ENCODE results near the gene OTOP1.
"Not testable (repeated sequence)": the region's sequence is repeated elsewhere in the genome, so short reads cannot be mapped to it uniquely, and the experiment has no call there.

Gene OTOP1

GRCh38 chr4:4217113-4217512 lies 9.6 kb downstream of the OTOP1 start:
- no peak overlapping the region for H3K27ac ChIP-seq
- H2AFZ ChIP-seq, result no peak overlapping the region
- TF ChIP-seq, protein P1, sequence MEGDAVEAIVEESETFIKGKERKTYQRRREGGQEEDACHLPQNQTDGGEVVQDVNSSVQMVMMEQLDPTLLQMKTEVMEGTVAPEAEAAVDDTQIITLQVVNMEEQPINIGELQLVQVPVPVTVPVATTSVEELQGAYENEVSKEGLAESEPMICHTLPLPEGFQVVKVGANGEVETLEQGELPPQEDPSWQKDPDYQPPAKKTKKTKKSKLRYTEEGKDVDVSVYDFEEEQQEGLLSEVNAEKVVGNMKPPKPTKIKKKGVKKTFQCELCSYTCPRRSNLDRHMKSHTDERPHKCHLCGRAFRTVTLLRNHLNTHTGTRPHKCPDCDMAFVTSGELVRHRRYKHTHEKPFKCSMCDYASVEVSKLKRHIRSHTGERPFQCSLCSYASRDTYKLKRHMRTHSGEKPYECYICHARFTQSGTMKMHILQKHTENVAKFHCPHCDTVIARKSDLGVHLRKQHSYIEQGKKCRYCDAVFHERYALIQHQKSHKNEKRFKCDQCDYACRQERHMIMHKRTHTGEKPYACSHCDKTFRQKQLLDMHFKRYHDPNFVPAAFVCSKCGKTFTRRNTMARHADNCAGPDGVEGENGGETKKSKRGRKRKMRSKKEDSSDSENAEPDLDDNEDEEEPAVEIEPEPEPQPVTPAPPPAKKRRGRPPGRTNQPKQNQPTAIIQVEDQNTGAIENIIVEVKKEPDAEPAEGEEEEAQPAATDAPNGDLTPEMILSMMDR (IDR thresholded peaks at IDR 0.05), result no peak
- H3K79me2 ChIP-seq, result no peaks in the 10 kb centered on the region
- no peaks in the 10 kb centered on the region for H3K9me3 ChIP-seq (ENCODE audit: control insufficient read depth, low read length)
- H3K4me1 ChIP-seq, result no peaks in the 10 kb centered on the region
- H3K9ac ChIP-seq, result no peak overlapping the region
- H3K4me2 ChIP-seq (ENCODE audit: low read length), result no peak overlapping the region
- no peaks in the 10 kb centered on the region for H3K27me3 ChIP-seq (ENCODE audit: control insufficient read depth, insufficient read depth, low read length)
- no peak overlapping the region for H3K4me3 ChIP-seq (ENCODE audit: low read depth, low read length)
- no peaks in the 10 kb centered on the region for H3K36me3 ChIP-seq (ENCODE audit: control insufficient read depth, insufficient read depth, low read length)

DNA sequence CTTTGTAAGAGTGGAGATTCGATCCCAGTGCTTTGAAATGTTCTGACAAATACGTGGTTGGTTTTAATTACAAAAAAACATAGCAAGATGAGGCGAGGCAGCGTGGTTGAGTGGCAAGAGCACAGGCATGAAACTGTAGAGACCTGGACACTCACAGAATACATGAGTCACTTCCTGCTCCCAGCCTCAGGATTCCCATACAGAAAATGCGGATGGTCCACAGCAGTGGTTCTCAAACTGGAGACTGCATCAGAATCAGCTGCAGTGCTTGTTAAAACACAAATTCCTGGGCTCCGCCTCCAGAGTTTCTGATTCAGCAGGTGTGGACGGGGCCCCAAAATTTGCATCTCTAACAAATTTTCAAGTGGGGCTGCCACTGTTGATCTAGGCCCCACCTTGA lies 10.1 kb downstream of the OTOP1 start:
- TF ChIP-seq, protein P1 (IDR thresholded peaks at IDR 0.05), result no peak

DNA sequence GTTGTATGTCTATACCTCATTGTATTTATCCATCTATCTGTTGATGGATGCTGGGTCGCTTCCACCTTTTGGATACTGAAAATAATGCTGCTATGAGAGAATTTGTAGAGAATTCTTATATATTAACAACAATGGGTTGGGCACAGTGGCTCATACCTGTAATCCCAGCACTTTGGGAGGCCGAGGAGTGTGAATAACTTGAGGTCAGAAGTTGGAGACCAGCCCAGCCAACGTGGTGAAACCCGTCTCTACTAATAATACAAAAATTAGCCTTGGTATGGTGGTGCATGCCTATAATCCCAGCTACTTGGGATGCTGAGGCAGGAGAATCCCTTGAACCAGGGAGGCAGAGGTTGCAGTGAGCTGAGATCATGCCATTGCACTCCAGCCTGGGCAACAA lies 13.1 kb downstream of the OTOP1 start:
- not testable (repeated sequence) for H2AFZ ChIP-seq; H3K27me3 ChIP-seq (ENCODE audit: control insufficient read depth, insufficient read depth, low read length); H3K4me1 ChIP-seq; H3K79me2 ChIP-seq; H3K4me3 ChIP-seq (ENCODE audit: low read depth, low read length); H3K27ac ChIP-seq; H3K36me3 ChIP-seq (ENCODE audit: control insufficient read depth, insufficient read depth, low read length); H3K9me3 ChIP-seq (ENCODE audit: control insufficient read depth, low read length); H3K9ac ChIP-seq; H3K4me2 ChIP-seq (ENCODE audit: low read length)

More for the DNA sequence above, 10.1 kb downstream of the OTOP1 start:
- no peak overlapping the region for H3K27ac ChIP-seq
- H3K9me3 ChIP-seq (ENCODE audit: control insufficient read depth, low read length), result no peaks in the 10 kb centered on the region
- no peak overlapping the region for H3K4me2 ChIP-seq (ENCODE audit: low read length)
- no peaks in the 10 kb centered on the region for H3K27me3 ChIP-seq (ENCODE audit: control insufficient read depth, insufficient read depth, low read length)
- H3K4me1 ChIP-seq, result no peaks in the 10 kb centered on the region
- no peaks in the 10 kb centered on the region for H3K79me2 ChIP-seq
- no peak overlapping the region for H3K9ac ChIP-seq
- H3K36me3 ChIP-seq (ENCODE audit: control insufficient read depth, insufficient read depth, low read length), result no peaks in the 10 kb centered on the region
- no peak overlapping the region for H3K4me3 ChIP-seq (ENCODE audit: low read depth, low read length)
- no peak overlapping the region for H2AFZ ChIP-seq

DNA sequence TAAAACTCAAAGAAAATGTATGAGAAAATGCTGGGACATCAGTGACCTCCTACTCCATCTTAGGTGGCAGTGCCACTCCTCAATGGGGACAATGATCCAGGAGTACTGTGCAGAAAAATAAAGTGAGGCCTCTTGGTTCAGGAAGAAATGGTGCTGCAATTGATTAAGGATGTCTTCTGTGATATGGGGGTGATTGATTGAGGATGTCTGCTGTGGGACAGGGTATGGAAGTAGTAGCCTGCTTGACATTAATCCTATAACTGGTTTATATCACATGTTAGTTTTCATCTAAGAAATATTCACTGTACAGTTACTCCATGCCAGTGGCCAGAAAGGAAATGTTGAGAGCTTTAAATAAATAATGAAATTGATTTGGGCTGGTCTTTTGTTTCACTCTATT lies 20.5 kb downstream of the OTOP1 start:
- H3K4me1 ChIP-seq, result no peaks in the 10 kb centered on the region
- no peaks in the 10 kb centered on the region for H3K36me3 ChIP-seq (ENCODE audit: control insufficient read depth, insufficient read depth, low read length)
- no peaks in the 10 kb centered on the region for H3K79me2 ChIP-seq
- no peaks in the 10 kb centered on the region for H3K27me3 ChIP-seq (ENCODE audit: control insufficient read depth, insufficient read depth, low read length)
- H3K9me3 ChIP-seq (ENCODE audit: control insufficient read depth, low read length), result no peaks in the 10 kb centered on the region
- no peak overlapping the region for H3K27ac ChIP-seq
- H2AFZ ChIP-seq, result no peak overlapping the region
- no peak overlapping the region for H3K4me2 ChIP-seq (ENCODE audit: low read length)
- TF ChIP-seq, protein P1 (IDR thresholded peaks at IDR 0.05), result no peak
- H3K9ac ChIP-seq, result no peak overlapping the region
- H3K4me3 ChIP-seq (ENCODE audit: low read depth, low read length), result no peak overlapping the region

DNA sequence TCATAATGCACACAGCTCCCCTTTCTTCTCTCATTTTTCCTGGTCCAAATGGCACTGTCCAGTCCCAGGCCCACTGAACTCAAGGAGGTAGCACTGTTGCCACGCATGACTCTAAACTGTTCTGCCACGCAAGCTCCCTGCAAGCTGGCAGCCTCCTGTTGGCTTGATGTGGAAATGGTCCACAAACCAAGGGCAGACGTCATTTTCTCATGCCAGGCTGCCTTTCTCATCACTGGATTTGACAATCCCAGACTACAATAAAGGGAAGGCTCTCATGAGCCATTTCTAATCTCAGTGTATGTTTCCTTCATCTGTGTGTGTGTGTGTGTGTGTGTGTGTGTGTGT lies 22.4 kb downstream of the OTOP1 start:
- Histone ChIP-seq H3K4me3 (ENCODE audit: low read depth, low read length) (no peak overlapping the region), H3K27ac (no peak overlapping the region), H3K4me1 (no peaks in the 10 kb centered on the region), H2AFZ (no peak overlapping the region), H3K36me3 (ENCODE audit: control insufficient read depth, insufficient read depth, low read length) (no peaks in the 10 kb centered on the region), H3K9me3 (ENCODE audit: control insufficient read depth, low read length) (no peaks in the 10 kb centered on the region), H3K4me2 (ENCODE audit: low read length) (no peak overlapping the region), H3K27me3 (ENCODE audit: control insufficient read depth, insufficient read depth, low read length) (no peaks in the 10 kb centered on the region), H3K9ac (no peak overlapping the region), H3K79me2 (no peaks in the 10 kb centered on the region)
- TF ChIP-seq, protein P1 (IDR thresholded peaks at IDR 0.05), result no peak

All from parathyroid adenoma (tissue), 2 donors.